Chondrocyte (in vitro differentiated cells): ENCODE measurements around the gene CNTNAP5. TPM values are rescaled to one million over a fixed set of nuclear protein-coding genes. Genes with fewer than 3 reads are reported as not detected.

Experiments used
- DNase-seq: peaks from one replicate; pipeline ENCODE4 v3.0.0; 2021; ENCODE audit warnings: mixed read lengths, low spot score
- H3K27ac Mint-ChIP-seq: one replicate; pipeline ENCODE4 v1.8.0; 2021; ENCODE audit warnings: mild to moderate bottlenecking, moderate library complexity, mixed read lengths; ENCODE audit not compliant: unreplicated experiment
- H3K27me3 Mint-ChIP-seq: 2 replicates; pipeline ENCODE4 v1.8.0; 2021; ENCODE audit warnings: low read depth, mixed read lengths
- H3K36me3 Mint-ChIP-seq: 2 replicates; pipeline ENCODE4 v1.8.0; 2021; ENCODE audit warnings: low read depth, mixed read lengths
- H3K4me1 Mint-ChIP-seq: 2 replicates; pipeline ENCODE4 v1.8.0; 2021; ENCODE audit warnings: low read depth, mild to moderate bottlenecking, mixed read lengths
- H3K4me3 Mint-ChIP-seq: one replicate; pipeline ENCODE4 v1.8.0; 2021; ENCODE audit warnings: mild to moderate bottlenecking, moderate library complexity, mixed read lengths; ENCODE audit not compliant: unreplicated experiment
- H3K9me3 Mint-ChIP-seq: 2 replicates; pipeline ENCODE4 v1.8.0; 2021; ENCODE audit warnings: low read depth, mixed read lengths
- CTCF ChIP-seq: fragments of 200-600 bp; sonication (generic); IDR thresholded peaks from 2 replicates; pipeline ENCODE4 v1.5.0; 2021; ENCODE audit warnings: antibody characterized with exemption, mild to moderate bottlenecking, moderate library complexity
- total RNA-seq: library from RNA; stranded (reverse); gene quantifications from 3 replicates; pipeline ENCODE4 v1.2.1, GENCODE V29; 2021

The CNTNAP5 gene
- total RNA-seq, 1 donor from 2014 or later, result not detected

DNA sequence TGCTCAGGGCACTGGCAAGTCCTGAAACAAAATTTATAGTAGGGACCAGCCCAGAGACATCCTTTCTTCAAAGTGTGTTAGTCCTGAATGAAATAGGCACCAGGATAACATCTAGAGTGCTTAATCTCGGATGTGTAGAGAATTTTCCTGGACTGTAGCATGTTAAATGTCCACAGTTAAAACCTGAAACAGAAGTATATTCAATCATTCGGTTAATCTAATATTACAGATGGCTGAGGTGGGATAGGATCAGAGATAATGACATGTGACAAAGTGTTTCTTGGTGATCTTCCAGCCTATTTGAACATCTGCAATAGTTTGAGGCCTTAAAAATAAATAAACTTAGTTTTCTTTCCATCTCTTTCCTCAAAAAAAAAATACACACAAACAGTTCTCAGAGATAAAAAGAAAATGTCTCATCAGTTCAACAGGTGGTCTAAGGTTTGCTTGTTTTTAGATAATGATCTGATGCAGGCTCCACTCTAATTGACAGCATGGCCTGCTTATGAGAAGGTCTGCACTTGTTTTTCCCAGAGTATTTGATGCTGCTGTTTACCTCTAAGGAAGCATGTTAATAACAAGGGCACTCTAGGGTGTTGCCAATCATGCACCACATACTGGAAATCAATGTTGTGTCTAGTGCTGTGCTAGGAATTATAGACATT is 25.9 kb downstream of the CNTNAP5 start:
- no peak for TF ChIP-seq CTCF
- no peak overlapping the region for H3K27ac Mint-ChIP-seq

GRCh38 chr2:124053796-124054195 is 28.7 kb downstream of the CNTNAP5 start:
- no peak for TF ChIP-seq CTCF
- Mint-ChIP-seq H3K27ac (no peak overlapping the region), H3K36me3 (no peaks in the 10 kb centered on the region), H3K9me3 (peaks cover 5% of the 10 kb centered on the region), H3K4me3 (no peak overlapping the region), H3K4me1 (no peaks in the 10 kb centered on the region), H3K27me3 (no peaks in the 10 kb centered on the region)
- no peak for DNase-seq

More for the DNA sequence above, 25.9 kb downstream of the CNTNAP5 start:
- no peaks in the 10 kb centered on the region for H3K27me3 Mint-ChIP-seq
- H3K9me3 Mint-ChIP-seq, result peaks cover 5% of the 10 kb centered on the region
- no peaks in the 10 kb centered on the region for H3K4me1 Mint-ChIP-seq
- no peaks in the 10 kb centered on the region for H3K36me3 Mint-ChIP-seq
- no peak for DNase-seq
- H3K4me3 Mint-ChIP-seq, result no peak overlapping the region

GRCh38 chr2:124063596-124063995 is 38.5 kb downstream of the CNTNAP5 start:
- Mint-ChIP-seq H3K4me3 (no peak overlapping the region), H3K9me3 (peaks cover 8% of the 10 kb centered on the region)
- no peak for TF ChIP-seq CTCF

GRCh38 chr2:124065636-124066035 is 40.5 kb downstream of the CNTNAP5 start:
- no peak overlapping the region for H3K4me3 Mint-ChIP-seq

More at GRCh38 chr2:124063596-124063995, 38.5 kb downstream of the CNTNAP5 start:
- H3K27me3 Mint-ChIP-seq, result no peaks in the 10 kb centered on the region
- DNase-seq, result no peak
- no peaks in the 10 kb centered on the region for H3K36me3 Mint-ChIP-seq
- no peak overlapping the region for H3K27ac Mint-ChIP-seq
- H3K4me1 Mint-ChIP-seq, result no peaks in the 10 kb centered on the region

DNA sequence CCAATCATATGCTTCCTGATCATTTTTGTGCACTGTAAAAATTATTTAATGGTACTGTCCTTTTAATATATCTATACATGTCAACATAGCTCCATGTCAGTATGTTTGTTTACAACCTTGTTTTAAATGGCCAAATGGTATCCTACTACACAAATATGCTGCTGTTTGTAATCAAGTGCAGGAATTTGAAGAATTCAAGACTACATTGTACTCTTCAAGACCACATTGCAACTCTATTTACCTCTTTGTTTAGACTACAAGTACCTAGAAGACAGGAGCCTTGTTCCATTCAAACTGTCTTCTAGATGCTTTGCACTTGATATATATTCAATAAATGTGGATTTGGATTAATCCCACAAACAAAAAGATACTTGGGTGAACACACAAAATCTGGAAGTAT is 41.7 kb downstream of the CNTNAP5 start:
- TF ChIP-seq CTCF, result no peak
- Mint-ChIP-seq H3K4me3 (no peak overlapping the region), H3K4me1 (no peaks in the 10 kb centered on the region), H3K27me3 (no peaks in the 10 kb centered on the region), H3K36me3 (no peaks in the 10 kb centered on the region), H3K27ac (no peak overlapping the region), H3K9me3 (peaks cover 8% of the 10 kb centered on the region)
- DNase-seq, result no peak

More at GRCh38 chr2:124065636-124066035, 40.5 kb downstream of the CNTNAP5 start:
- Mint-ChIP-seq H3K27me3 (no peaks in the 10 kb centered on the region), H3K36me3 (no peaks in the 10 kb centered on the region), H3K9me3 (peaks cover 8% of the 10 kb centered on the region), H3K27ac (no peak overlapping the region), H3K4me1 (no peaks in the 10 kb centered on the region)
- no peak for DNase-seq
- TF ChIP-seq CTCF, result no peak
